OCI-LY7 (cell line): Measurements from ENCODE around the gene IMP4.
"Not testable (repeated sequence)": the region's sequence is repeated elsewhere in the genome, so short reads cannot be mapped to it uniquely, and the experiment has no call there.

Experiments used
- CTCF ChIP-seq: fragments of 200-600 bp; sonication (generic); conservative IDR thresholded peaks from 2 replicates; pipeline ENCODE4 v1.5.1; 2014; ENCODE audit warnings: mild to moderate bottlenecking, antibody characterized with exemption, low read length, moderate library complexity, mixed read lengths
- EZH2phosphoT487 ChIP-seq: fragments of 200-600 bp; sonication (generic); IDR thresholded peaks from 2 replicates; pipeline ENCODE4 v1.6.1; 2018; ENCODE audit warnings: low read depth, borderline replicate concordance, mild to moderate bottlenecking, mixed run types, antibody characterized with exemption, low read length, moderate library complexity, mixed read lengths

GRCh38 chr2:130333253-130333652 lies 9.4 kb upstream of the IMP4 start:
- not testable (repeated sequence) for TF ChIP-seq CTCF, EZH2phosphoT487
